Activated T-cell treated with anti-CD3 and anti-CD28 coated beads, Interleukin-2, amount 50 U/mL, for 1 hour (primary cell): ENCODE measurements around the gene QDPR.

Experiments used
- DNase-seq: peaks from one replicate; pipeline ENCODE4 v3.0.0-alpha.2; 2020

QDPR gene

GRCh38 chr4:17526695-17527477, 15.0 kb upstream of the QDPR start:
- DNase-seq, result no peak

- DNase-seq, result no peak
Measured at GRCh38 chr4:17523662-17524061, 11.8 kb upstream of the QDPR start.

- no peak for DNase-seq
Measured at GRCh38 chr4:17521595-17521994, 9.7 kb upstream of the QDPR start.

GRCh38 chr4:17517664-17518063, 5.8 kb upstream of the QDPR start:
- DNase-seq, result no peak

- no peak for DNase-seq
Measured at GRCh38 chr4:17516980-17517379, 5.1 kb upstream of the QDPR start.

- DNase-seq, result no peak
Measured at GRCh38 chr4:17515445-17516407, 3.8 kb upstream of the QDPR start.

- no peak for DNase-seq
Measured at GRCh38 chr4:17514865-17515264, 3.0 kb upstream of the QDPR start, which contains the start of gene CLRN2. Gene CLRN2 (plus strand): TSS chr4:17515165. CDS start chr4:17515267, 102 bp downstream.

- DNase-seq, result no peak
Measured at GRCh38 chr4:17512973-17513665, 1.2 kb upstream of the QDPR start.

- DNase-seq, result no peak
Measured at GRCh38 chr4:17511509-17511949, 361 bp downstream of the QDPR start.

- DNase-seq, result no peak
Measured at GRCh38 chr4:17511051-17511450, 839 bp downstream of the QDPR start.

- no peak for DNase-seq
Measured at GRCh38 chr4:17510582-17510981, 1.3 kb downstream of the QDPR start.

GRCh38 chr4:17504081-17504480, 7.8 kb downstream of the QDPR start:
- no peak for DNase-seq

GRCh38 chr4:17502756-17503155, 9.1 kb downstream of the QDPR start:
- DNase-seq, result no peak

- no peak for DNase-seq
Measured at GRCh38 chr4:17500574-17500973, 11.3 kb downstream of the QDPR start.

- DNase-seq, result no peak
Measured at GRCh38 chr4:17497890-17498523, 13.9 kb downstream of the QDPR start.

- DNase-seq, result no peak
Measured at GRCh38 chr4:17494258-17495190, 17.4 kb downstream of the QDPR start.

GRCh38 chr4:17493619-17494018, 18.3 kb downstream of the QDPR start:
- no peak for DNase-seq

GRCh38 chr4:17492876-17493275, 19.0 kb downstream of the QDPR start:
- no peak for DNase-seq

GRCh38 chr4:17492058-17492741, 19.7 kb downstream of the QDPR start:
- DNase-seq, result no peak

GRCh38 chr4:17491196-17491595, 20.7 kb downstream of the QDPR start:
- DNase-seq, result no peak

GRCh38 chr4:17490575-17491059, 21.3 kb downstream of the QDPR start:
- DNase-seq, result no peak
